ENCODE data around the gene SNN.

SNN gene

GRCh38 chr16:11673091-11674000 lies 5.1 kb downstream of the SNN start:
- in situ Hi-C loops (cut with HindIII; ENCODE audit: low pct_unique_long_range_greater_than_20kb, low sequenced_read_pairs), result no loop called here
- no peak for TF ChIP-seq JUND (IDR thresholded peaks at IDR 0.05; ENCODE audit: low read depth)
- DNase-seq (ENCODE audit: low read depth in 1 of 2, low spot score in 1 of 2), result no peak

GRCh38 chr16:11674001-11674817 lies 6.0 kb downstream of the SNN start:
- DNase-seq (ENCODE audit: low read depth in 1 of 2, low spot score in 1 of 2), result peak in 1 of 2 experiments; percentile 35
- in situ Hi-C loops (cut with HindIII; ENCODE audit: low pct_unique_long_range_greater_than_20kb, low sequenced_read_pairs), result no loop called here
- TF ChIP-seq JUND (IDR thresholded peaks at IDR 0.05; ENCODE audit: low read depth), result no peak

- in situ Hi-C loops (cut with HindIII; ENCODE audit: low pct_unique_long_range_greater_than_20kb, low sequenced_read_pairs), result no loop called here
- no peak for DNase-seq (ENCODE audit: low read depth in 1 of 2, low spot score in 1 of 2)
- TF ChIP-seq JUND (IDR thresholded peaks at IDR 0.05; ENCODE audit: low read depth), result no peak
Observed at GRCh38 chr16:11674818-11675560, 6.7 kb downstream of the SNN start.

- DNase-seq (ENCODE audit: low read depth in 1 of 2, low spot score in 1 of 2), result no peak
- TF ChIP-seq JUND (IDR thresholded peaks at IDR 0.05; ENCODE audit: low read depth), result no peak
- in situ Hi-C loops (cut with HindIII; ENCODE audit: low pct_unique_long_range_greater_than_20kb, low sequenced_read_pairs), result no loop called here
Observed at GRCh38 chr16:11675561-11676511, 7.6 kb downstream of the SNN start.

GRCh38 chr16:11676799-11677198 lies 8.5 kb downstream of the SNN start:
- in situ Hi-C loops (cut with HindIII; ENCODE audit: low pct_unique_long_range_greater_than_20kb, low sequenced_read_pairs), result no loop called here
- no peak for TF ChIP-seq JUND (IDR thresholded peaks at IDR 0.05; ENCODE audit: low read depth)
- no peak for DNase-seq (ENCODE audit: low read depth in 1 of 2, low spot score in 1 of 2)

GRCh38 chr16:11677451-11677951 lies 9.2 kb downstream of the SNN start:
- no peak for DNase-seq (ENCODE audit: low read depth in 1 of 2, low spot score in 1 of 2)
- in situ Hi-C loops (cut with HindIII; ENCODE audit: low pct_unique_long_range_greater_than_20kb, low sequenced_read_pairs), result no loop called here
- TF ChIP-seq JUND (IDR thresholded peaks at IDR 0.05; ENCODE audit: low read depth), result no peak

- TF ChIP-seq JUND (IDR thresholded peaks at IDR 0.05; ENCODE audit: low read depth), result no peak
- no peak for DNase-seq (ENCODE audit: low read depth in 1 of 2, low spot score in 1 of 2)
- in situ Hi-C loops (cut with HindIII; ENCODE audit: low pct_unique_long_range_greater_than_20kb, low sequenced_read_pairs), result no loop called here
Observed at GRCh38 chr16:11677959-11678881, 10.0 kb downstream of the SNN start.

- TF ChIP-seq JUND (IDR thresholded peaks at IDR 0.05; ENCODE audit: low read depth), result no peak
- in situ Hi-C loops (cut with HindIII; ENCODE audit: low pct_unique_long_range_greater_than_20kb, low sequenced_read_pairs), result no loop called here
- no peak for DNase-seq (ENCODE audit: low read depth in 1 of 2, low spot score in 1 of 2)
Observed at GRCh38 chr16:11679250-11679649, 11.0 kb downstream of the SNN start.

- TF ChIP-seq JUND (IDR thresholded peaks at IDR 0.05; ENCODE audit: low read depth), result no peak
- no peak for DNase-seq (ENCODE audit: low read depth in 1 of 2, low spot score in 1 of 2)
- in situ Hi-C loops (cut with HindIII; ENCODE audit: low pct_unique_long_range_greater_than_20kb, low sequenced_read_pairs), result no loop called here
Observed at GRCh38 chr16:11679941-11680911, 12.0 kb downstream of the SNN start.

Measured in T47D (cell line).